Muscle of leg (tissue), 11 donors: Measurements from ENCODE around the gene DGKG. TPM values are rescaled to one million over a fixed set of nuclear protein-coding genes. Genes with fewer than 3 reads are reported as not detected.

ENCODE experiments used
- DNase-seq: peaks from one replicate; pipeline ENCODE4 v3.0.0; 2013
- H3K27ac ChIP-seq: one replicate; pipeline ENCODE4 v1.5.1; 2013; ENCODE audit warnings: mild to moderate bottlenecking, low read length, control low read depth
- H3K27me3 ChIP-seq: one replicate; pipeline ENCODE4 v1.6.1; 2013; ENCODE audit warnings: low read length; ENCODE audit not compliant: control insufficient read depth, insufficient read depth
- H3K36me3 ChIP-seq: one replicate; pipeline ENCODE4 v1.6.1; 2013; ENCODE audit warnings: low read length; ENCODE audit not compliant: control insufficient read depth, insufficient read depth
- H3K4me1 ChIP-seq: one replicate; pipeline ENCODE4 v1.6.1; 2013; ENCODE audit warnings: low read length; ENCODE audit not compliant: control insufficient read depth, insufficient read depth
- H3K4me3 ChIP-seq: one replicate; pipeline ENCODE4 v1.5.1; 2013; ENCODE audit warnings: low read length, control low read depth
- H3K9me3 ChIP-seq: replicated peaks from 2 replicates; pipeline ENCODE4 v1.6.1; 2013; ENCODE audit warnings: low read depth, low read length; ENCODE audit not compliant: control insufficient read depth
- WGBS: methylation state at CpG from one replicate; pipeline ENCODE4 v1.1.5; 2013; ENCODE audit warnings: missing lambda C conversion rate; ENCODE audit not compliant: insufficient coverage; 5-methylcytosine and 5-hydroxymethylcytosine counted together
- polyA plus RNA-seq, 8 donors: library from polyadenylated mRNA; unstranded; fragments of 120-200 nt; gene quantifications; one replicate each; pipeline versions ENCODE4 v1.2.1 to v1.2.3, GENCODE V29; 2013; ENCODE audit warnings: inconsistent platforms in 1 of 8, low replicate concordance in 1 of 8; ENCODE audit not compliant: insufficient read length in 8 of 8, insufficient read depth in 1 of 8
- total RNA-seq: library from RNA; stranded (reverse); fragments of 120-200 nt; gene quantifications from one replicate; pipeline ENCODE4 v1.2.4, GENCODE V29; 2013

Gene DGKG
- total and polyA plus RNA-seq, 9 donors = 0.83 to 2.0 (median 1.6) TPM

GRCh38 chr3:186352369-186352768, 9.7 kb downstream of the DGKG start:
- DNase-seq = no peak
- H3K36me3 ChIP-seq = no peaks in the 10 kb centered on the region
- H3K9me3 ChIP-seq = no peaks in the 10 kb centered on the region
- no peaks in the 10 kb centered on the region for H3K27me3 ChIP-seq
- no peaks in the 10 kb centered on the region for H3K4me1 ChIP-seq
- H3K27ac ChIP-seq = no peak overlapping the region
- no peak overlapping the region for H3K4me3 ChIP-seq
- 59% methylated on average over 4 of the region's 4 CpGs for WGBS

GRCh38 chr3:186342197-186342596, 19.8 kb downstream of the DGKG start:
- no peaks in the 10 kb centered on the region for H3K4me1 ChIP-seq
- no peak overlapping the region for H3K27ac ChIP-seq
- H3K9me3 ChIP-seq = no peaks in the 10 kb centered on the region
- 80% methylated on average over 1 of the region's 5 CpGs for WGBS
- H3K27me3 ChIP-seq = no peaks in the 10 kb centered on the region
- no peak overlapping the region for H3K4me3 ChIP-seq
- peak; percentile 72 for DNase-seq
- H3K36me3 ChIP-seq = no peaks in the 10 kb centered on the region

- Histone ChIP-seq H3K4me1 (no peaks in the 10 kb centered on the region), H3K36me3 (no peaks in the 10 kb centered on the region), H3K9me3 (no peaks in the 10 kb centered on the region), H3K4me3 (no peak overlapping the region), H3K27ac (no peak overlapping the region), H3K27me3 (no peaks in the 10 kb centered on the region)
- DNase-seq = no peak
Observed at GRCh38 chr3:186340204-186340603, 21.8 kb downstream of the DGKG start.

- Histone ChIP-seq H3K4me1 (no peaks in the 10 kb centered on the region), H3K9me3 (no peaks in the 10 kb centered on the region), H3K36me3 (no peaks in the 10 kb centered on the region), H3K27ac (no peak overlapping the region), H3K4me3 (no peak overlapping the region), H3K27me3 (no peaks in the 10 kb centered on the region)
- DNase-seq = no peak
- no CpG with 5 or more reads among the region's 4 CpGs for WGBS
Observed at GRCh38 chr3:186339180-186339918, 22.7 kb downstream of the DGKG start.

GRCh38 chr3:186333256-186333655, 28.8 kb downstream of the DGKG start:
- Histone ChIP-seq H3K27me3 (peaks cover 2% of the 10 kb centered on the region), H3K4me1 (no peaks in the 10 kb centered on the region), H3K4me3 (no peak overlapping the region), H3K9me3 (no peaks in the 10 kb centered on the region), H3K27ac (no peak overlapping the region), H3K36me3 (no peaks in the 10 kb centered on the region)
- DNase-seq = no peak

GRCh38 chr3:186330772-186331460, 31.1 kb downstream of the DGKG start:
- Histone ChIP-seq H3K27me3 (peaks cover 2% of the 10 kb centered on the region), H3K9me3 (no peaks in the 10 kb centered on the region), H3K4me1 (no peaks in the 10 kb centered on the region), H3K36me3 (no peaks in the 10 kb centered on the region), H3K27ac (no peak overlapping the region), H3K4me3 (no peak overlapping the region)
- WGBS = no CpG with 5 or more reads among the region's 6 CpGs
- no peak for DNase-seq

GRCh38 chr3:186329589-186329988, 32.4 kb downstream of the DGKG start:
- Histone ChIP-seq H3K27me3 (peaks cover 2% of the 10 kb centered on the region), H3K4me3 (no peak overlapping the region), H3K36me3 (no peaks in the 10 kb centered on the region), H3K4me1 (no peaks in the 10 kb centered on the region), H3K9me3 (no peaks in the 10 kb centered on the region), H3K27ac (no peak overlapping the region)
- no peak for DNase-seq
- WGBS = 75% methylated on average over 1 of the region's 1 CpG

- Histone ChIP-seq H3K27me3 (peaks cover 2% of the 10 kb centered on the region), H3K4me3 (no peak overlapping the region), H3K9me3 (no peaks in the 10 kb centered on the region), H3K27ac (no peak overlapping the region), H3K36me3 (no peaks in the 10 kb centered on the region), H3K4me1 (no peaks in the 10 kb centered on the region)
- no peak for DNase-seq
- WGBS = no CpG with 5 or more reads among the region's 2 CpGs
Observed at GRCh38 chr3:186327912-186328487, 34.0 kb downstream of the DGKG start.

- no peak overlapping the region for H3K27ac ChIP-seq
- no peak overlapping the region for H3K4me3 ChIP-seq
- H3K4me1 ChIP-seq = no peaks in the 10 kb centered on the region
- H3K27me3 ChIP-seq = no peaks in the 10 kb centered on the region
- no peaks in the 10 kb centered on the region for H3K9me3 ChIP-seq
- 48% methylated on average over 3 of the region's 5 CpGs for WGBS
- DNase-seq = no peak
- H3K36me3 ChIP-seq = no peaks in the 10 kb centered on the region
Observed at GRCh38 chr3:186322761-186323160, 39.3 kb downstream of the DGKG start.

- no peaks in the 10 kb centered on the region for H3K27me3 ChIP-seq
- 67% methylated on average over 2 of the region's 3 CpGs for WGBS
Observed at GRCh38 chr3:186321746-186322145, 40.3 kb downstream of the DGKG start.

More at GRCh38 chr3:186321746-186322145, 40.3 kb downstream of the DGKG start:
- no peak for DNase-seq
- no peaks in the 10 kb centered on the region for H3K9me3 ChIP-seq
- H3K36me3 ChIP-seq = no peaks in the 10 kb centered on the region
- no peaks in the 10 kb centered on the region for H3K4me1 ChIP-seq
- no peak overlapping the region for H3K27ac ChIP-seq
- no peak overlapping the region for H3K4me3 ChIP-seq
